HCEC 1CT (cell line): ENCODE results near the gene RAVER1.

Experiments
- DNase-seq: peaks from one replicate; pipeline ENCODE4 v3.0.0-alpha.2; 2017

RAVER1 gene

GRCh38 chr19:10269333-10270179, 63.8 kb downstream of the RAVER1 start:
- peak; percentile 62 for DNase-seq

GRCh38 chr19:10268071-10268470, 65.3 kb downstream of the RAVER1 start:
- DNase-seq = no peak

DNA sequence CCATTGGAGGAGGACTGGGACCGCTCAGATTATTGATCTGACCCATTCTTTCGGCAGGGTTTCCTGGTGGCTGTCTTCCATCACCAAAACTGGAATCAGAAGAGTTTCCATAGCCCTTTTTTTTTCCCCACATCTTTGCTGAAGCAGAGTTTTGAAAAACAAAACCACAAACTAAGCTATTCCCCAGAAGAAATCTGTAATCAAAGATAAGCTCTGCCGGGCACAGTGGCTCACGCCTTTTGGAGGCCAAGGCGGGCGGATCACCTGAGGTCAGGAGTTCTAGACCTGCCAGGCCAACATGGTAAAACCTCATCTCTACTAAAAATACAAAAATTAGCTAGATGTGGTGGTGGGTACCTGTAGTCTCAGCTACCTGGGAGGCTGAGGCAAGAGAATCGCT, 66.6 kb downstream of the RAVER1 start:
- no peak for DNase-seq
